ENCODE data around the gene PDSS2.
"Not testable (repeated sequence)": the region's sequence is repeated elsewhere in the genome, so short reads cannot be mapped to it uniquely, and the experiment has no call there.

Gene PDSS2

DNA sequence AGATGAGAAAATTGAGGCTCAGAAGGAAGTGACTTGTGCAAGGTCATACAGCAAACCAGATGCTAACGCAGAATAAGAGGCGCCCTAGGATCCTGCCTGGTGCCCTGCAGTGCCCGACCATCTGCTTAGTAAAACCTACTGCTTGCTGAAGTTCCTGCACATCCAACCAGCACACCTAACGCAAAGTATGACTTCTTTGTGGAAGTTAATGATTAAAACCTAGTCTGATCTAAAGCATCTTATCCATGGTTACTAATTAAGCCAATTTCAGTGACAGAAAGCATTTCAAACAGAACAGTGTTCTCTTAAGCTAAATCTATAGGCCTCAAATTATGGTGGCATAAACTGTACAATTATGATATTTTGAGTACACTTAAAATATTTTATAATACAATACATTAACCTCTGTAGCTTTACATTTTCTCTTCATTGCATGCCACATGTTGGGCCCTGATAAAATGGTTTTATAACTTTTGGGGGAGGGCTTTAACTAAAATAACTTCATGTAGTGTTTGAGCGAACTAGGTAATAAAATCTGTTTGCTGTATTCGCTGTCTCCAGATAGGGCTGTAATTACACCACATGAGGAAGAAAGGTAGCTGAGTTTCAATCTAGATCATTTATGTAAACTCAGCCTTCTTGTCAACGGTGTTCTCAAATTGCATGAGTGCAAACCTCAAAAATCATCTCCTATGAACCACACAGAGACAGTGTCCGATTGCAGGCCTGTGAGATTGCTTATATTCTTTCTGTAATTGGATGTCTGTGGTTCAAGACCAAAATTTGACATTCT is 306.5 kb downstream of the PDSS2 start:
- DNase-seq = no peak

DNA sequence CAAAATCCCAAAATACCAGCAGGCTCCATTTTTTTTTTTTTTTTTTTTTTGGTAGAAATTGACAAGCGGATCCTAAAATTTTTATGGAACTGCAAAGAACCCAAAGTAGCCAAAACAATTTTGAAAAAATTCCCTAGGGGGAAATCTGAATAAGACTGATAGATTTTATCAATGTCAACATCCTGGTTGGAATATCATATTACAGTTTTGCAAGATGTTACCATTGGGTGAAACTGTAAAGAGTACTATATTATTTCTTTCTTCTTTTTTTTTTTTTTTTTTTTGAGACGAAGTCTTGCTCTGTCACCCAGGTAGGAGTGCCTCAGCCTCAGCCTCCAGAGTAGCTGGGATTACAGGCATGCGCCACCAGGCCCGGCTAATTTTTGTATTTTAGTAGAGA is 314.7 kb downstream of the PDSS2 start:
- DNase-seq = no peak

DNA sequence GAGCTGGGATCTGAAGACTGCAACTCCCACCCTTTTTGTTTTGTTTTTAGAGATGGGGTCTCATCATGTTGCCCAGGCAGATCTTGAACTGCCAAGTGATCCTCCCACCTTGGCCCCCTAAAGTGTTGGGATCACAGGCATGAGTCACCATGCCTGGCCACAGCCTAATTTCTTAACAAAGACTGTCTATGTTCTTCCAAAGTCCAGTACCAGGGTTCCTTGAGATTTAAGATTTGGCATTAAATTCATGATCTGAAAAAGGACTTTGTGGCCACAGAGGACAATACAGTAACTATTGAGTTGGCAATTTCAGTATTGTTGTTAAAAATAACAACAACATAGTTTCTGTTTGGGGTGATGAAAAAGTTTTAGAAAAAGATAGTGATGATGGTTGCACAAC is 315.4 kb downstream of the PDSS2 start:
- DNase-seq = no peak

DNA sequence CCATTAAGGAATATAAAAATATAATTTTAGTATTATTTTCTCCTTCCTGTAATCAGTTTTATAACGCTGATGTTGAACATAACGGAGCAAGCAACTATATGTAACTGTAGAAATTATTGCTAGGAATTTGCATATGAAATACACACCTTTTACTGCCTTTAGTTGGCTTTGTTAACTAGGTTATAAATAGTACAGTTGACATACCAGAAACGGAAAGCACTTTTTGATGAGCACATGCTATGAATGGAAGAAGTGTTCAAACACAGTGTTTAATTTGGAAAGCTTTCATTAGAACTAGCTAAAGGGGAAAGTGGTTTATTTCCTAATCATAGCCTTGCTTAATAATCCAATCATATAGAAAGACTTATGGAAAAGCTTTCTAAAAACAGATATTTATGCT is 318.8 kb downstream of the PDSS2 start:
- no peak for DNase-seq

DNA sequence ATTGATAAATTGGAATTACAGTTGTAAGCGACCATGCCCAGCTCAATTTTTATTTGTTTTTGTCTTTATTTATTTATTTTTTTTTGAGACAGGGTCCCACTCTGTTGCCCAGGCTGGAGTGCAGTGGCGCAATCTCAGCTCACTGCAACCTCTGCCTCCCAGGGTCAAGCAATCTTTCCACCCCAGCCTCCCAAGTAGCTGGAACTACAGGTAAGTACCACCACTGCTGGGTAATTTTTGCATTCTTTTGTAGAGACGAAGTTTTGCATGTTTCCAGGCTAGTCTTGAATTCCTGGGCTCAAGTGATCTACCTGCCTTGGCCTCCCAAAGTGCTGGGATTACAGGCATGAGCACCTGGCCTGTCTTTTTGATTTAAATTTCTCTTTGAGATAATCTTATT is 323.0 kb downstream of the PDSS2 start:
- DNase-seq = not testable (repeated sequence)

DNA sequence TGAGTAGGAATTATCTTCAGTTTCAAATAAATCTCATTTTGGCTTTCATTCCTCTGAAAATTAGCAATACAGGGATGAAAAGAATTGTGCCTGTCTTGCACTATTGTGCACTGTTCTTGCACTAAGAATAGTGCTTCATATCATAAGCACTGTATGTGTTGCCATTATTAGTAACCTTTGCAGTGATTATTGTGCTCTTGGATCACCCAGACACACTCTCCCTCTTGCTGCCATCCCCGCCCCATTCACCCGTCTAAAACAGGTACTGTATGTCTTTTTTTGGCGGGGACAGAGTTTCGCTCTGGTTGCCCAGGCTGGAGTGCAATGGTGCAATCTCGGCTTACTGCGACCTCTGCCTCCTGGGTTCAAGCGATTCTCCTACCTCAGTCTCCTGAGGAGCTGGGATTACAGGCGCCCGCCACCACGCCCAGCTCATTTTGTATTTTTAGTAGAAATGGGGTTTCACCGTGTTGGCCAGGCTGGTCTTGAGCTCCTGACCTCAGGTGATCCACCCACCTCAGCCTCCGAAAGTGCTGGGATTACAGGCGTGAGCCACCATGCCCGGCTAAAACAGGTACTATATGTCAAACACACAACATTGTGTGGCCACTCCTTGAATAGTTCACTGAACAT is 324.2 kb downstream of the PDSS2 start:
- not testable (repeated sequence) for DNase-seq

DNA sequence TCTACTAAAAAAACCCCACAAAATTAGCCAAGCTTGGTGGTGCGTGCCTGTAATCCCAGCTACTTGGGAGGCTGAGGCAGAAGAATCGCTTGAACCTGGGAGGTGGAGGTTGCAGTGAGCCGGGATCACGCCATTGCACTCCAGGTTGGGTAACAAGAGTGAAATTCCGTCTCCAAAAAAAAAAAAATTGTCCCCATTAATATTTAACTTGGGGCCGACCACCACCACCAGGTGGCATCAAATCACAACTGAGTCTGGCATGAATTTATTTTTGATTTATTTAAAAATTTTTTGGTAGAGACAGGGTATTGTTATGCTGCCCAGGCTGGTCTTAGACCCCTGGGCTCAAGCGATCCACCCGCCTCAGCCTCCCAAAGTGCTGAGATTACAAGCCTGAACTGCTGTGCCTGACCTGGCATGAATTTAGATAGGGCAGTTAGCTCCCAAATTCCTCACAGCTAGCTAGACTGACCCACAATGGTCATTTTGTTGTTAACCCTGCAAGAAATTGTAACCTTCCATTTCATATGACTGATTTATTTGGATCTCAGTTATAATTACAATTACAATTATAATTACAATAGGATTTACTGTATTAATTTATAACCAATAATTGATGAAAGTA is 326.9 kb downstream of the PDSS2 start:
- DNase-seq = no peak

- no peak for DNase-seq
Measured at GRCh38 chr6:107129370-107129925, 329.9 kb downstream of the PDSS2 start.

- DNase-seq = no peak
Measured at GRCh38 chr6:107128577-107128976, 330.8 kb downstream of the PDSS2 start.

DNA sequence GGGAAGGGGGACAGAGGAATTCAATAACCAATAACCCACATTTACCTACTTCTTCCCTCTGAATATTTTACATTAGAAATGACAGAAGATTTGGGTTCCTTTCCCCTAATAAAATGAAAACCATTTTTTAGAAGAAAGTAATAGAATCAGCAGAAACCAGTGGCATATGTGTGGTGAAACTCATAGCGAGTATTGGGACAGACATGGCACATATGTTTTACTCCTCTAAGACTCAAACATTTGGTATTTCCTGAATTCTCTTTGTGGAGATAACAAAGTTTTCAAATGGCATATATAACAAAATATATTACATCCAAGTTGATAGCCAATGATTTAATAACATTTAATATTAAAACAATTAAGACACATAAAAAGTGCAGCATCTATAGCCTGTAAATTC is 331.2 kb downstream of the PDSS2 start:
- no peak for DNase-seq

GRCh38 chr6:107125771-107126170 is 333.6 kb downstream of the PDSS2 start:
- DNase-seq = no peak

- no peak for DNase-seq
Measured at GRCh38 chr6:107124934-107125348, 334.4 kb downstream of the PDSS2 start.

GRCh38 chr6:107123501-107123900 is 335.9 kb downstream of the PDSS2 start:
- DNase-seq = no peak

DNA sequence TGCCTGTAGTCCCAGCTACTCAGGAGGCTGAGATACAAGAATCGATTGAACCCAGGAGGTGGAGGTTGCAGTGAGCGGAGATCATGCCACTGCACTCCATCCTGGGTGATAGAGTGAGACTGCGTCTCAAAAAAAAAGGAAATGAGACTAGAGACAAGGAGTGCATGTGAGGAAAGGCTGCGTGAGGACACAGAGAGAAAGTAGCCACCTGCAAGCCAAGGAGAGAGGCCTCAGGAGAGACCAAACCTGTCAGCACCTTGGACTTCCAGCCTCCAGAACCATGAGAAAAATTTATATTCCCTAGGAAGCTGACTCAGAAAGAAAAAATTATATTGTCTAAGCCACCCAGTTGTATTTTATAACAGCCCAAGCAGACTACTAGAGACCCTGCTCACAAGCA is 336.6 kb downstream of the PDSS2 start:
- DNase-seq = no peak

DNA sequence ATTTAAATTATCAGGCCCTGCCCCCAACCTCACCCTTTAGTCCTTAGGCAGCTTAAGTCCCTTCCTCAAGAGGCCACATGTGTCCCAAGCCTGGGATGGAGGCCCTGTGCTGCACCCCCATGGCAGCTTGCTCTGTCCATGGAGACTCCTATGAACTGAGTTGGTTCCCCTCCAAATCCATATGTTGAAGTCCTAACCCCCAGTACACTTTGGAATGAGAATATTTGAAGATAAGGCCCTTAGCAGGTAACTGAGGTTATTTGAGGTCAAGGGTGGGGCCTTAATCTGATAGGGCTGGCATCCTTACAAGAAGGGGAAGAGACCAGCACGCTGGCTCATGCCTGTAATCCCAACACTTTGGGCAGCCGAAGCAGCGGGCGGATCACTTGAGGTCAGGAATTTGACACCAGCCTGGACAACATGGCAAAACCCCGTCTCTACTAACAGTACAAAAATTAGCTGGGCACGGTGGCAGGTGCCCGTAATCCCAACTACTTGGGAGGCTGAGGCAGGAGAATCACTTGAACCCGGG is 337.3 kb downstream of the PDSS2 start:
- no peak for DNase-seq

GRCh38 chr6:107121266-107121665 is 338.1 kb downstream of the PDSS2 start:
- DNase-seq = no peak

- no peak for DNase-seq
Measured at GRCh38 chr6:107120404-107120803, 339.0 kb downstream of the PDSS2 start.

DNA sequence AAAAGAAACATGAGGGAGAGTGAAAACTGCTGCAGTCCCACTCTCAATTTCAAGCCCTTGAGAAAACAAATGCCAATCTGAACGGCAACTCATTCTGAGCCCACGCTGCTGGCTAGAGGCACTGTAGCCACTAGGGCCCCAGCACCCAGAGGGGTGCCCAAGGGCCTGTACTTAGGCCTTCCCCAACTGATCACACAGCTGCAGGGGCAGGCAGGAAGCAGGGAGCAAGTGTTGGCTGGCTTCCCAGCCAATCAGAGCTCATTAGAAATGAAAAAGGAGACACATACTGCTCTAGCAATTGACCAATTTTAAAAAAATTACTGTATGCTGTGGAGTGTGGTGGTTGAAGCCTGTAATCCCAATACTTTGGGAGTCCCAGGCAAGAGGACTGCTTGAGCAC is 340.4 kb downstream of the PDSS2 start:
- no peak for DNase-seq

DNA sequence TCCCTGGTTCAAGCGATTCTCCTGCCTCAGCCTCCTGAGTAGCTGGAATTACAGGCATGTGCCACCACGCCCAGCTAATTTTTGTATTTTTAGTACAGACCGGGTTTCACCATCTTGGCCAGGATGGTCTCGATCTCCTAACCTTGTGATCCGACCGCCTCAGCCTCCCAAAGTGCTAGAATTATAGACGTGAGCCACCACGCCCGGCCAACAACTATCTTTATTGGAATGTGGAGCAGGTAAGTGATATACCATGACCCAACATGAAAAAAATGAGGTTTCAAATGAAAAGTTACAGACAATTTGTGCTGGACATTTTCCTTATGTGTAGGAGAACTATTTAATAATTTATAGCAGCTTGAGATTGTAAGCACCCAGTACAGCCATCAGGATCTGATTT is 340.8 kb downstream of the PDSS2 start:
- DNase-seq = not testable (repeated sequence)

- DNase-seq = no peak
Measured at GRCh38 chr6:107116931-107117330, 342.4 kb downstream of the PDSS2 start.

DNA sequence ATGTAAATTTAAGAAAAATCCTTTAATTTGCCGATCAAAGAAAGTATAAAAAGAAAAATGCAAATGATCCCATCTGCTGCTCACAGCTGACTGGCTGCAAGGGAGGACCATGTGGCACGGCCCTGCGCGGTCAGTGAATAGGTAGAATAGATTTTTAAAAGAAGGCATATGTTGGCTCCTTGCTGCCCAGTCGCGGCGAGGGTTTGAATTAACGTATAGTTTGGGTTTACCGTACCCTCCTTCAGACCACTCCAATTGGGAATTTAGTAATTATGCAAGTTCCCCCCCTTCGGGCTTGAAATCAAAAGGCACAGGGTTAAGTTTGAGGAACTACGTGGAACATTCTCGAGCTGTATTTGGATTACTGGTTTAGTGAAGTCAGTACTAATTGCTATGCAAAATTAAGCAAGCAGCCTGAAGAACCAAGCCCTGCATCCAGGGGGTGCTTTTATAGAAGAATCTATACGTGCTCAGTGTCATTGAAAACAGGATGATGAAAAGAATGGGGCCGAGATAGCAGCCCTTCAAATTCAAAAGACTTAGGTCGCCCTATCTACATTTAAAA is 343.0 kb downstream of the PDSS2 start:
- DNase-seq = no peak

GRCh38 chr6:107115695-107116327 is 343.6 kb downstream of the PDSS2 start:
- DNase-seq = peak; percentile 65

Data from activated effector memory CD4-positive, alpha-beta T cell treated with anti-CD3 and anti-CD28 coated beads, Interleukin-2, amount 50 U/mL, for 16 hours (primary cell).